HG03159 (cell line): ENCODE data around the gene BICRAL.
"Not testable (repeated sequence)": the region's sequence is repeated elsewhere in the genome, so short reads cannot be mapped to it uniquely, and the experiment has no call there.

Experiments used
- ATAC-seq: cut with Tn5 transposase; IDR thresholded peaks from one replicate; pipeline ENCODE4 v1.9.1; 2021; ENCODE audit warnings: mild to moderate bottlenecking, moderate library complexity; ENCODE audit not compliant: unreplicated experiment

BICRAL gene

GRCh38 chr6:42894041-42894828 is 112.4 kb downstream of the BICRAL start:
- ATAC-seq = not testable (repeated sequence)

- no peak for ATAC-seq
These were observed 114.4 kb downstream of the BICRAL start for GRCh38 chr6:42896178-42896719.

- ATAC-seq = no peak
These were observed 117.1 kb downstream of the BICRAL start for GRCh38 chr6:42898891-42899361.

- no peak for ATAC-seq
These were observed 118.0 kb downstream of the BICRAL start for GRCh38 chr6:42899871-42900270.

GRCh38 chr6:42901538-42901957 is 119.7 kb downstream of the BICRAL start:
- no peak for ATAC-seq

- ATAC-seq = not testable (repeated sequence)
These were observed 120.8 kb downstream of the BICRAL start for GRCh38 chr6:42902429-42903263.

GRCh38 chr6:42904467-42904866 is 122.6 kb downstream of the BICRAL start:
- no peak for ATAC-seq

GRCh38 chr6:42907336-42907735 is 125.5 kb downstream of the BICRAL start:
- no peak for ATAC-seq

- no peak for ATAC-seq
These were observed 128.0 kb downstream of the BICRAL start for GRCh38 chr6:42909835-42910234.

GRCh38 chr6:42911171-42912021 is 129.5 kb downstream of the BICRAL start:
- ATAC-seq = no peak

GRCh38 chr6:42914546-42914945 is 132.7 kb downstream of the BICRAL start:
- no peak for ATAC-seq

- no peak for ATAC-seq
These were observed 133.9 kb downstream of the BICRAL start, which contains the start of gene PTCRA for GRCh38 chr6:42915732-42916131. Gene PTCRA (plus strand): TSS chr6:42916053. CDS start chr6:42916070, 17 bp downstream.

GRCh38 chr6:42916288-42916687 is 134.4 kb downstream of the BICRAL start:
- ATAC-seq = no peak
